HG03103 (cell line): Measurements from ENCODE around the gene STARD13.
"Not testable (repeated sequence)": the region's sequence is repeated elsewhere in the genome, so short reads cannot be mapped to it uniquely, and the experiment has no call there.

Source experiments
- ATAC-seq: cut with Tn5 transposase; IDR thresholded peaks from one replicate; pipeline ENCODE4 v1.9.1; 2021; ENCODE audit warnings: low read depth; ENCODE audit not compliant: unreplicated experiment

Gene STARD13

GRCh38 chr13:33260168-33261098 is 25.1 kb downstream of the STARD13 start:
- ATAC-seq: no peak

DNA sequence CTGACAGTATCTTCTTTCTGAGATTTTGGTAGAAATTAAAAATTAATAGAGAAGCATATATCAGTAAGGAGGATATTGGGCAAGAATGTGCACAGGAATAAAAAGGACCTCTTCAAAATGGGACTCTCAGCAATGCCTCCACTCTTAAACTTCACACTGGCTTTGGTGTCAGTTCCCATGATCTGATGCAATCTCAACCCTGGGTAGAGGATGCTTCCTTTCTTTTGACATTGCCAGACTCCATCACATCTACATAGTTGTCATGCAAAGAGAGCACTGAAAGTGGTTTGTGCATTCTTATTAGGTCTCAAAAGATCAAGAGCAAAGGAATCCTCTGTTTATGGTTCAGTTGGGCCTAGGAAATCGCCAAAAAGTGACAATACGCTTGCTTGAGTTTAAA is 26.3 kb downstream of the STARD13 start:
- no peak for ATAC-seq

- ATAC-seq: no peak
Measured at GRCh38 chr13:33258808-33259193, 26.8 kb downstream of the STARD13 start.

- no peak for ATAC-seq
Measured at GRCh38 chr13:33257841-33258807, 27.4 kb downstream of the STARD13 start.

- ATAC-seq: no peak
Measured at GRCh38 chr13:33256148-33256840, 29.3 kb downstream of the STARD13 start.

GRCh38 chr13:33252135-33252534 is 33.4 kb downstream of the STARD13 start:
- ATAC-seq: no peak

- ATAC-seq: peak; percentile 75
Measured at GRCh38 chr13:33251131-33251661, 34.4 kb downstream of the STARD13 start.

DNA sequence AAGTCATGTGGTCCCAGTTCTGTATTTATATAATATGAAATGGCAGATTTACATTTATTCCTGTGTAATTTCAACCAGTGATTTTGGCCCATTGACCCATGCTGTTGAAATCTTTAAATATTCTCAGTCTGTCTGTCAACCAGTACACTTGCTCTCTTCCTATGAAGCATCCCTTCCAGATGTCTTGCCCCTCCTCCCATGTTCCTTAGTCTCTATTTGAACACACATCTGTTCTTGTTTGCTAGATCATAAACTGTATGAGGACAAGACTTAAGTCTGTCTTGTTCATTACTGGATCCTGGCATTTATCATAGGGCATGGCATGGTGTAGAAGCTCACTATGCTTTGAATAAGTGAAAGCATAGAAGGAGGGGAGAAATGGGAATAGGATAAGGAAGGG is 34.9 kb downstream of the STARD13 start:
- no peak for ATAC-seq

DNA sequence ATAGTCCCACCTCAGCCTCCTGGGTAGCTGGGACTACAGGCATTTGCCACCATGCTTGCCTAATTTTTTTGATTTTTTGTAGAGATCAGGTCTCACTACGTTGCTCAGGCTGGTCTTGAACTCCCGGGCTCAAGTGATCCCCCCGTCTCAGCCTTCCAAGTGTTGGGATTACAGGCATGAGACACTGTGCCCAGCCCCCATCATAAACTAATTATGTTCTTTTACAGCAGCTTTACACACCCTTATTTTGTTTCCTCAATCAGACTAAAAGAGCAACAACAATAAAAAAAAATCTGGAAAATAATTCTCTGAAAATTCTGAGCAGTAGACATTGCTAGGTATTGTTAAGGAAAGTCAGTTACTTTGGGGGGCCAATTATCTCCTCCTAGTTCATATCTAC is 35.7 kb downstream of the STARD13 start:
- no peak for ATAC-seq

DNA sequence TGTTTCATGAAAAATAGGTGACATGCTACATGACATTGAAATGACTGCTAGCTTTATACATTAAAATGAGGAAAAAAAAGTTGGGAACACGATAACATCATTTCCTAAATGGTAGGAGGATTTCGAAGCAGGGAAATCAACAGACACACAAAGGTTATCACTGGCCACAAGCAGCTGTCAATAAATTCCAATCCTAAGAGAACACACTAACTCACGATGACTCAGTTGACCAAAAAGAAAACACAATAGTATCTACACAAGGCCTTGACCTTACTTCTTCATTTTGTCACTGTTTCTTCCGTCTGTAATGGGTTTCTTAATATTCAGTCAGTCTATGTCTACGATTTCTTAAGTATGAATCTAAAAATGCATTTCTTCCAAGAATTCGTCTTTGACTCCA is 36.5 kb downstream of the STARD13 start:
- no peak for ATAC-seq

DNA sequence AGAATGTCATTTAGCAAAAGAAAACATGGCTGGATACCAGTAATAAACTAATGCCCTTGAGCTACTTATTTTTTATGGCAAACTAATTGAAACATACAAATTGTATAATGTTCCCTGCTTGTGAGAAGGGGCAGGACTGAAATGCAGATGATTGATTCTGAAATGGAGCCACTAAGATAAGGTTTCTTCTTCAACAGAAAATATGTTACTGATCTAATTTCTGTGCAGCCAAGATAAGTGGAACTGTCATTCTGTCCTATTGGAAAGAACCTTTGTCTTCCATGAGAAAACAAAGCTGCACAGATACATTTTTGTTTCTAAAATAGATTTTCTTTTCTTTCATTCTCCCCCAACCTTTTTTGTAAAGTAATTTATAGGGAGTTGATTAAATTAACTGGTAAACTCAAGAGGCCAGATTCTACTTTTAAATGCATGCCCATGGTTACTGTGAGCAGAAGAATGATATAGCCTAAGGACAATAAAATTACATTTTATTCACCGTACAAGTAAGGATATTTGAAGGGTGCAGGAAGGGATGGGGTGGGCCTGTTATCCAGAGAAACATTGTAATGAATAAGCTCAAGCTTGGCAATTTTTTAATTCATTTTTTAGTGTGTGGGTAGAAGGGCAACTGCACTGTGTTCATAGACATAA is 39.9 kb downstream of the STARD13 start:
- no peak for ATAC-seq

DNA sequence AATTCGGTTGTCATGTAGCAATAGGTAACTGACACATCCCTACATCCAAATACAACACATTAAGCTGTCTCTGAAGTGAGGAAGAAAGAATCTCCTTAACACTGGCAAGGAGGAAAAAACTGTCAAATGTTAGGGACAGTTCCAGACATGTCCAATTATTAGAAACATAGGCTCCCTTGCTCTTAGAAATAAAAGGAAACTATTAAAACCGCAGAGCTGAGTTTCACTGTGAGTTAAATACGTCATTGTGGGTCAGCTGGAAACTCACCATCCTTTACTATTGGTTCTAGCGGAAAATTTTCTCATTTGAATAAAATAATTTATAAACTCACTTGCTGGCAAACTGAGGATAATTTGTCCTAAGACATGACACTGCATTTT is 40.7 kb downstream of the STARD13 start:
- no peak for ATAC-seq

DNA sequence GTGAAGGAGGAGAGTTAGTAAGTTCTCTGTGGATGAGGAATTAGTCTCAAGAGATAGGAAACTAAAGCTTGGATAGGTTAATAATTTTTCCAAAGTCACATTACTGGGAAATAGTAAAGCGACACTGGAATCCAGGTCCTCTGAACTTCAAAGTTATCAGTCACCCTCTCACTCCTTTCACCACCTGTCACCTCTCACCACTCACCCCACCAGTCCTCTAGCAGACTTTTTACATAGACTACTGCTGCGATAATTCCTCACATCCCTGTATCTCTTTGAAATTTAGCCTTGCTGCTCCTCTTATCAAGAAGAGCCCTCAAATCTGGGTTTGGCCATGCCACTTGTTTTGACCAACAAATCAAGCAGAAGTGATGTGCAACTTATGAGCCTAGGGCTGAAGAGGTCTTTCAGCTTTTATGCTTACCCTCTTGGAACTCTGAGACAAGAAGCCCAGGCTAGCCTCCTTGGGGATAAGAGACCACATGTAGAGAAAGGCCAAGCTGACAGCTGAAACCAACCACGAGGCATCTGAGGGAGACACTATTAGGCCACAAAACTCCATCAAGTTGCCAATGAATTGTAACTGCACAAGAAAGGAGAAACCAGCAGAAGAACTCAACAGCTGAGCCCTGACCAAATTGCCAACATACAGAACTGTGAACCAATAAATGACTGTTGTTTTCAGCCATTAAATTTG is 41.2 kb downstream of the STARD13 start:
- no peak for ATAC-seq

DNA sequence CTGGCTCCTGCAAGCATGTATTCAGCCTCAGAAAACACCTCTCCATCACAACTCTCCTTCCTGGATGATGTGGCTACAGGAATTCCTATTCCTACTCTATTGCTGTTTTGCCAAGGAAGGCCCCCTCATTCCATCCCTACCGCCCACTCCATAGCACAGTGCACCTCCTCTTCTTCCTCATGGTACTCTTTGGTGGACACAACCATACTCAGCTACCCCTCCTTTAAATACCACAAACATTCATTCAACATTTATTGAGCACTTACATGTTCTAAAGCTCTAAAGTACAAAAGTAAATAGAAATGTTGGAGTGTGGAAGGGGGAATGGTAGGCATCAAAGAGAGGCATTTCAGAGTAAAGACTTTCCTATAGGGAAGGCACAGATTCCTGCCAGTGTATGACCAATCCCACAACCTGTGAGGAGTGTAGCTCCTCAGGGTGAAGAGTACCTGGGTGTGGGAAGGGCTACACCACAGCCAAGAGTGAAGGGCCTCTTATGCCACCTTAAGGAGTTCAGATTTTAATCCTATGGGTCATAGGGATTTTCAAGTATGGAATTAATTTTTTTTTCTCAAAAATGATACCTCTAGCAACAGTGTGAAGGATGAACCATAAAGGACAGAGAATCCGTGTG is 42.5 kb downstream of the STARD13 start:
- no peak for ATAC-seq

DNA sequence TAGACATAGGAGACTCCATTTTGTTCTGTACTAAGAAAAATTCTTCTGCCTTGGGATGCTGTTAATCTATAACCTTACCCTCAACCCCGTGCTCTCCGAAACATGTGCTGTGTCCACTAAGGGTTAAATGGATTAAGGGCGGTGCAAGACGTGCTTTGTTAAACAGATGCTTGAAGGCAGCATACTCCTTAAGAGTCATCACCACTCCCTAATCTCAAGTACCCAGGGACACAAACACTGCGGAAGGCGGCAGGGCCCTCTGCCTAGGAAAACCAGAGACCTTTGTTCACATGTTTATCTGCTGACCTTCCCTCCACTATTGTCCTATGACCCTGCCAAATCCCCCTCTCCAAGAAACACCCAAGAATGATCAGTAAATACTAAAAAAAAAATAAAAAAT is 43.2 kb downstream of the STARD13 start:
- ATAC-seq: not testable (repeated sequence)

DNA sequence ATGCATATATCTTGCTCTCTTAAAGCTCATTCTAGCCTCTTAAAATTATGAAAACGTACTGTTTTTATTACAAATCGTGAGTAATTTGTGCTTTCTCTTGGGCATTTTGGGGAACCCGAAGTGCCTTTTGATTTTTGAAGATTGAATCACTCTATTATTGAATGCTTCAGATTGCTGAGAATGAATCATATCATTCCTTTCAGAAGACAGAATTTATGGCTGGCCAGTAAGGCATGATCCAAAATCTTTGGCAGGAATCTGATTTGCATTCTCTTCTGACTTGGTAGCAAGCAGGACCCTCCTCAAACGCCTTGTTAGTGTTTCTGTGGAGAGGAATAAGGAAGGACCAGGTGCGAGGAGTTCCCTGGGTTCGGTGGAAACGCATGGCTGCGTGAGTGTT is 49.5 kb downstream of the STARD13 start:
- no peak for ATAC-seq

DNA sequence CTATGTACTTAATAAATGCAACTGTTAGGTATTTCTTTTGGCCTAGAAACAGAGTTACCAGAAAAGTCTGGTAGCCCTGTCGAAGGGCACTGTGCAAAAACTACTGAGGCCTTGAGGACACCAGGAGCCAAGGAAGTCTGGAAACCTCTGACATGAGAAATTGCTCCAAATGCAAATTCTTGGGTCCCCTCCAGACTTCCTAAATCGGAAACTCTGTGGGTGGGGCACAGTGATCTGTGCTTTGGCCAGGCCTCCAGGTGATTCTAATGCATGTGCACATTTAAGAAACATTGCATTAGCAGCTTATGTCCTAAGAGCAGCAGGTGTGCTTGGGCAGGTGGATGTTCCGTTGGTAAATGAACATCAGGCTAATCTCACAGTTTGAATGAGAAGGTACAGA is 50.0 kb downstream of the STARD13 start:
- ATAC-seq: no peak

DNA sequence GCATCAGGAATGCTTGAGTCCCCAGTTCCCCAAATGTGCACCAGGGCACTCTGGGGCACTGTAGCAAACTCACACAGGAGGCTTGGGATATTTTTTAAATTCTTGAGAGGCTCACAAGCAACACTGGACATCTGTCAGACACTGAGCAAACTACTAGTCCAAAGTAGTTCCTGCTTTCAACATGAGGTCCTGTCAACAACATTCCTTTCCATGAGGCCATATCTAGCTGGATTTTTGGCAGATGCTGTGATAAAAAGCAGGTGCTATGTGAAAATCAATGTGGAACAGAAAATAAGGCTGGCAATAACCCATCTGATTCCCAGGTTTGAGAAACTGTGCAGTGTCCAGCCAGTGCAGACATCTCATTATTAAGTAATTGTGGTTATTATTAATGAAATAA is 50.5 kb downstream of the STARD13 start:
- no peak for ATAC-seq

DNA sequence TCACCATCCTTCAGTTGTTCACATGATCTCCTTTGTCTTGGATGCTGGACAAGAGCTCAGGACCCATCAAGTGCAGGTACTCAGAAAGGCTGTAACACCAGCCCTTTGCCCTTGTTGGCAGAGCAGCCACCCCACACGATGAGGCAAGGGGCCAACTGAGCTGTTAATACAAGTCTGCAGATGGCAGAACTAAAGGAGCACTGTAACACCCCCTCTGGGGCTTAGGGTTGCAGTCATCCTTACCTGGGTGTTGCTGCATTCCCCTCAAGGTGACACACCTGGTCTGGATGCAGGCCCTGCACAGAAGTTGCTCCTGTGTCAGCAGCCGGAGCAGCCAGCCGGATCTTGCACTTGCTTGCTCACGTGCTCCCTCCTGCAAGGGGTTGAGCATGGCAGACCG is 52.0 kb downstream of the STARD13 start:
- no peak for ATAC-seq
